Activated T-helper 9 cell treated with anti-CD3 and anti-CD28 coated beads, Interleukin-2, amount 50 U/mL, for 16 hours (primary cell): ENCODE results near the gene EIF1.
A peak's percentile ranks its signal among the peaks of the same experiment; 100 is the strongest.
"Not testable (repeated sequence)": the region's sequence is repeated elsewhere in the genome, so short reads cannot be mapped to it uniquely, and the experiment has no call there.

Source experiments
- DNase-seq: peaks from one replicate; pipeline ENCODE4 v3.0.0-alpha.2; 2020; ENCODE audit warnings: low read depth

Gene EIF1

DNA sequence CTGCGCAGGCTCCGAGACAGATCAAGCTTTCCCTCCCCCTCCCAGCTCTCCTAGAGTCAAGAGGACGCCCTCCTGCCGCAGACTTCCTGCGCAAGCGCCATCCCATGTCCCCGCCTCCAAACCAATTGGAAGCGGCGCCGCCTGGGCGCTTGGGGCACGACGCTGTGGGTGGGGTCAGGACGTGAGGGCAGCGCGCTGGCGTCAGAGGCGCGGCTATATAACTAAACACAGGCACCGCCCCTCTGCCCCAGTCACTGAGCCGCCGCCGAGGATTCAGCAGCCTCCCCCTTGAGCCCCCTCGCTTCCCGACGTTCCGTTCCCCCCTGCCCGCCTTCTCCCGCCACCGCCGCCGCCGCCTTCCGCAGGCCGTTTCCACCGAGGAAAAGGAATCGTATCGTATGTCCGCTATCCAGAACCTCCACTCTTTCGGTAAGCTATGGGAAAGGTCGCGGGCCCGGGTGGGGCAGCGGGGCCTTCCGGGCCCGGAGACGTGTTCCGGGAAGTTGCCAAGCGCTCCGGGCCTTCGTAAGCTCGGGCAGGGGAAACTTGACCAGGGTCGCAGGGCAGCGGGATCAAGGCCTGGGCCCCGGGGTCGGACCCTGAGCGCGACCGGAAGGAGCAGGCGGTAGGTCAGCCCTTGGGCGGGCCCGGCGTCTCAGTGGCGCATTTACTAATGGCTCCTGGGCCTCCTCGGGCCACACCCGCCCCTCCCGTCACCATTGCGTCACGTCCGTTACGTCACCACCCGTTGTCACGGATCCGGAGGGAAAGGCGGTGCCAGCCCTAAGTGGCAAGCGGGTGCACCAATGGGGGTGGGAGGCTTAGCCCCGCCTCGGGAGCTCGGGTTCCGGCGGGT, at the start of gene EIF1:
Gene EIF1, plus strand, starts transcription at position 245 of the 856 bp plus-strand sequence. Its CDS starts 154 bp downstream, at position 399.
- peak; percentile 100 for DNase-seq

DNA sequence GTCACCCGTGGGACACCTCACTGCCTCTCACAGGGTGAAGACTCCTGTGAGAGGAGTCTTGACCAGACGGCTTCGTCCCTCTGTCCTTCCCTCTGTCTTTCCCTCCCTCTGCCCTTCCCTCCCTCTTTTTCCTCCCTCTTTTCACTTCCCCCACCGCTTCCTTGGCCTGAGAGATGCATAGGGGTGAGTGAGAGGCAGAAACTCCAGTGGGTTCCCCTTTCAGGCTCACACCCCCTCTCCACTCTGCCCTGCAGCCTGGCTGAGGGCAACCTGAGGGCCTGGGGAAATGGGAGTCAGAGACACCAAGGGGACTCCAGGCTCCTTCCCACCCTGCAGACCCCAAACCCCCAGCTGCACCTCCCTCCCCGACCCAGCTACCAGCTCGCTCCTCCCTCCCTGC, 49.7 kb upstream of the EIF1 start:
- no peak for DNase-seq

DNA sequence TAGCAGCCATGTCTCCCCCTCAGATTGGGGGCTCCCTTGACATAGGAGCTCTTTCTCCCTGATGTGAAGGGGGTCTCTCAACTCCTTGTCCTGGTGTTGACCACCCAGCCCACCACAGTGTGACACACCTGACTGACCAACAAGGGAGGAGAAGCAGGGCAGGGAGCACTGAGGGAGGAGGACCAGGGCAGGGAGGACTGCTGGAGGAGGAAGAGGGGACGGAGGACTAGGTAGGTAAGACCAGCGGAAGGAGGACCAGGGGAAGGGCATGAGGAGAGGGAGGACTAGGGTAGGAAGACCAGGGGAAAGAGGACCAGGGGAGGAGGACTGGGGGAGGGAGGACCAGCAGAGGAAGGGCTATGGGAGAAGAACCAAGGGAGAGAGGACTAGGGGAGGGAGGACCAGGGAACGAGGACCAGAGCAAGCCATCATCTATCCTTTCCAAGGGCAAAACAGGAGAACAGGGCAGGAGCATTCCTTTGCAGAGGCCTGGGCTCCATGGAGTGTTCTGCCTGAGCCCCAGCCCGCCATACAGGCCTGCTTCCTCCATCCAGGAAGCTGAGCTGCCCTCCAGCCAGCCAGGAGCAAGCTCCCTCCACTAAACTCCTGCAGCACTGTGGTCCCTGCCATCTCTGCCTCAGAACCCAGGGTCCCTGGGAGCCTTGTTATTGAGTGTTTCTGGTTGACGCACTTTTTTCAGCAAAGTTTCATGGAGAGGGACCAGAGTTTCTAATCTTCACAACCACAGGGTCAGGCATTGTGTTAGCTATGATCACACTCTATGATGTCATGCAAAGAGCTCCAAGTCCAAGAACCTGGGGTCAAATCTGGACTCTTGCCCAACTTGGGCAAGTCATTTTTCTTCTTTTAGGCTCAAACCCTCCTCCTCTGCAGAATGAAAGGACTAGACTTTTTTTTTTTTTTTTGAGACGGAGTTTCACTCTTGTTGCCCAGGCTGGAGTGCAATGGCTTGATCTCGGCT, 48.9 kb upstream of the EIF1 start:
- DNase-seq = no peak

DNA sequence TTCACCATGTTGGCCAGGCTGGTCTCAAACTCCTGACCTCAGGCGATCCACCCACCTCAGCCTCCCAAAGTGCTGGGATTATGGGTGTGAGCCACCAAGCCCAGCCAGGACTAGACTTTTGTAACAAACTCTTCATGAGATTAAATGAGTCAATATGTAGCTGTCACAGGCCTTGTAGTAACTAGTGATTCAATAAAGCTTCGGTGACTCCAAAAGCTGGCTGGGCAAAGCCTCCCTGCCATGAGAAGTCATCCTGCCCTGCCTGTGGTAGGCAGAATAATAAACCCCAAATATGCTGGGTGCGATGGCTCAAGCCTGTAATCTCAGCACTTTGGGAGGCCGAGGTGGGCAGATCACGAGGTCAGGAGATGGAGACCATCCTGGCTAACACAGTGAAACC, 48.1 kb upstream of the EIF1 start:
- DNase-seq = not testable (repeated sequence)

DNA sequence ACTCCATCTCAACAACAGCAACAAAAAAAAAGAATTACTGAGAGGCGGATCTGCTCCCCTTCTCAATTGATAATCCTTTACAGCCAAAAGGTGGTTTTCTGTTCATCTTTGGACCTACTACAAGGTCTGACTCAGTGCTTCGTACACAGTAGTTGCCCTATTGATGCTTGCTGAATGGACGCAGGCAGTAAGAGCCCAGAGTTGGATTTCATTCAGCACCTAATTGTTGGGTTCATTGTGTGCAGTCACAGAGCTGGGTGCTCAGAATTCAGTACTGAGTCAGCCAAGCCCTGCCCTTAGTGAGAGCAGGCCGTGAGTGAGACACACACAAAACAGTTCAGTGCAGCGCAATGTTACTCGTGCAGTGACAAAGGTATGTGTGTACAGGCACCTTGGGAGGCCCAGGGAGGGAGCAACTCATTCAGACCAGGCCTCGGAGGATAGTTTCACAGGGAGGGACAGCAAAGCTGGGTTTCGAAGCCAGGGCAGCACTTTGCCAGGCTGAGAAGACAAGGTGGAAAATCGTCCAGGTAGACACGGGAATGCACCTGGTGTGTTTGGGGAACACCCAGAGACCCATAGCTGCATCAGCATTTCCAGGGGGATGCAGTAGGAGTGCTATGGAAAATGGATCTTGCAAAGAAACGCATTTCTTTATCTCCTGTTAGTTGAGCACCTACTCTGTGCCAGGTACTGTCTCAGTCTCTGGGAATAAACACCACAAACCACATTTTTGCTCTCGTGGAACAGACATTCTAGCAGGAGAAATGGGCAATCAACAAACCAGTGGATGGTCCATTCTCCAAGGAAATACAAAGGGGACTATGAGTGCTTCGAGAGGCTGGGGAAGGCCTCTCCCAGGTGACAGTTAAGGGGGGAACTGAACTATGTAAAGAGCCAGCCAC, 46.2 kb upstream of the EIF1 start:
- no peak for DNase-seq

DNA sequence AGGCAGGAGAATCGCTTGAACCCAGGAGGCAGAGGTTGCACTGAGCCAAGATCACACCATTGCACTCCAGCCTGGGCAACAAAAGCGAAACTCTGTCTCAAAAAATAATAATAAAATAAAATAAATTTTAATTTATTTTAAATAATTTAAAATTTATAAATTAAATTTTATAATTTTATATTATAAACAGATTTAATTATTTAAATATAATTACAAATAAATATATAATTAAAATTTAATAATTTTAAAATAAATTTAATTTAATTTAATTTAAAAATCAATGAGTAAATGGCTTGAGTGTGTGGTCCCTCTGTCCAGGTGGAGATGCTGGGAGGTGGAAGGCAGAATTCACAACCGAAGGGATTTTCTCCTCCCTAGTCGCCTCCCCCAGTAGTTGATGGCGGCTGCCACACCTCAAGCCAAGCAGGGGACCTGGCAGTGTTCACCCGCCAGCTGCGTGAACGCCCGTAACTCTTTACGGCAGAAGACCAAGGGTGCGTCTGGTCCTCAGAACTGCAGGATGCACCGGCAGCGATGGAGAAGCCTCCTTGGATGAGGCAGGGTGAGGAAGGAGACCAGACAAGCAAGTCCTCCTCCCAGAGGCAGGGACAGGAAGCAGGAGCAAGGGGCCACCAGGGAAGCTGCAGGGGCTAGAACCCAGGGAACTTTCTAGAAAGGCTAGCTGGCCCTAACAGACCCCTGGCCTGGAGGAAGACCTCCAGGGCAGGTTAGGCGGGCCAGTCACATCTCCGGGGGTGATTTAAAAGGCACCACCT, 41.5 kb upstream of the EIF1 start:
- no peak for DNase-seq

DNA sequence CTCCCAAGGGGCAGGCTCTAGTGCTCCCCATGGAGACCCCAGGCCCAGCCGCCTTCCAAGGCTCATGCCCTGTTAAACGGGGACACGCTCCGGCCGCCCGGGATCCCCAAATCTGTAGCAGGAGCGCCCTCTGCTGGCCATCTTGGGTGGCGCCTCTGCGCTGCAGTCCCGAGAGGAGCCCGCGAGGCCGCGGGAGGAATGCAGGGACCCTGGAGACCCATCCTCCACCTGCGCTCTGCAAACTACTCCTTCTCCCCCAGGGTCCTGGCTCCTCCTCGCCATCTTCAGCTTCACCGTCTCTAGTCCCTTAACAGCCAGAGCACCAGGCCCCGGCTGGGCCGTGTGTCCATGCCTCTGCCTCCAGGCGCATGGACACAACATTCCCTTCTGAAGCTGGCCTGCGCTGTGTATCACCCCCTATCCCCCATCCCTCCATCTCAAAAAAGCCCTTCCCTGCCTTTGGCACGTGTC, 40.7 kb upstream of the EIF1 start:
- peak; percentile 76 for DNase-seq

DNA sequence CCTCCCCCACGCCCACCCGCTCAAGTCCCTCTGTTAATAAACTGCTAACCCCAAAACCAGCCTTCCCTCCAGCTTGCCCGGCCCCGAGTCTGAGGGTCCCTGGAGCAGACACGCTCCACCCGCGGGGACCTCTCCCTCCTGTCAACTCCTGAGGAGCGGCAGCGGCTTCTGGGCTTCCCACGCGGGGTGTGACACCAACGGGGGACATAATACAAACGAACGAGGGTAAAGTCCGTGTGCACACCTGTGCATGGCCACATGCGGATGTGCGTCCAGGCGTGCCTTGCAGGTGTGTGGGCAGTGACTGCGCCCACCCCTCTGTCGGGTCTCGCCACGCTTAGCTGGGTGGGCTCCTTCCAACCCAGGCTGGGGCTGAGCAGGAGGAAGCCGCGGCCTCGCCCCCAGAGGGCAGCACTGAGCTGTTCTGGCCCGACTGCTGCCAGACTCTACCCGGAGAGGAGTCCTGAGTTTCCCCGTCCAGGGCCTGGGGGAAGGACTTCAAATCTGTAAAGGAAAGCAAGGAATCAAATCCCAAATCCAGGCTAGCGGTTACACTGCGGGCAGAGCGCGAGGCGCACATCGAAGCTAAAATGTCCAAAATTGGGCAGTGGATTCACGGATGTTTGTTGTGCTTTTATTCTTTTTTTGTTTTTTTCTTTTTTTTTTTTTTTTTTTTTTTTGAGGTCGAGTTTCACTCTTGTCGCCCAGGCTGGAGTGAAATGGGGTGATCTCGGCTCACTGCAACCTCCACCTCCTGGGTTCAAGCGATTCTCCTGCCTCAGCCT, 40.1 kb upstream of the EIF1 start:
- peak; percentile 74 for DNase-seq

DNA sequence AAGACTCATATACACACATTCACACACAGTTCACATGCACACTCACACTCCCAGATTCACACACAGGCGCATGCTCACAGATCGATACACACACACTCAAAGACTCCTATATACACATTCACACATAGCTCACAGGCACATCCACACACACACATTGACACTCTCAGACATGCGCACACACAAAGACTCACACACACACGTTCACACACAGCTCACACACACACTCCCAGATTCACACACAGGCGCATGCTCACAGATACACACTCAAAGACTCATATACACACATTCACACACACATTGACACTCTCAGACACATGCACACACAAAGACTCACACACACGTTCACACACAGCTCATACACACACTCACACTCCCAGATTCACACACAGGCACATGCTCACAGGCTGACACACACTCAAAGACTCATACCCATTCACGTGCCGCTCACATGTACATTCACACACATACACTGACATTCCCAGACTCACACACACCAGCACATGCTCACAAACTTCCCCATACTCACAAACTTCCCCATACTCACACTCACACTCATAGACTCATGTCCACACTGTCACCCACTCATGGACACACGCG, 38.7 kb upstream of the EIF1 start:
- no peak for DNase-seq

DNA sequence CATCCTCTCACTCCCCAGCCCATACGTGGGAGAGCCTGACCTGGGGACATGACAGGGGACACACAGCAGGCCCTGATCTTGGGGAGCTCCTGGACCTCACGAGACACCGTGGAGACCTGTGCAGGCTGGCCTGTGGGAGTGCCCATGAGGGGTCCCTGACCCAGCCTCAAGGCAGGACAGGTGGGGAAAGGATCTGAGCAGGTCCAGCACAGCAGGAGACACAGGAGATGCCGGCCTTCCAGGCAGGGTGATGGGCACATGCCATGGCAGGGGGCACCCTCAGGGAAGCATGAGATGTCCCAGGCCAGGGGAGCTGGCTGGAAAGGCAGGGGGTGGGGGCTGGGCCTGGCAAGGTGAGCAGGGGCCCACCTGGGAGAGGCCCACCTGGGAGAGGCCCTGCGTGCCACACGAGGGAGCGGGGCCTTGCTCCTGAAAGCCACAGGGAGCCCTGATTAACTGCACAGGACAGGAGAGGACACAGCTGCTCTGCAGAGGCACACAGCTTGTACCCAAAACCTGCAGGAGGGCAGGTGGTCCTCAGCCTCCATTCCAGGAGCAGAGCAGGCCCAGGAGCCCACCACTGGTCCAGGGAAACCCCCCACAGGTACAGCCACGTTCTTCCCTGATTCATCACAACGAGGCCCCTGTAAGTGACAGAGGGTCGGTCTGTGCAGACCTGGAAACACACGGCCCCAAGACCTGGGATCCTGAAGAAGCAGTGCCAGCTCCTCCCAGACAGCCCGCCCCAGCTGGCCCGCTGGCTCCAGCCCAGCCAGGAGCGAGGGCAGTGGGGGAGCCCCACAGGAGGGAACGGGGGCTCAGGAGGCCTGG, 37.7 kb upstream of the EIF1 start:
- no peak for DNase-seq

DNA sequence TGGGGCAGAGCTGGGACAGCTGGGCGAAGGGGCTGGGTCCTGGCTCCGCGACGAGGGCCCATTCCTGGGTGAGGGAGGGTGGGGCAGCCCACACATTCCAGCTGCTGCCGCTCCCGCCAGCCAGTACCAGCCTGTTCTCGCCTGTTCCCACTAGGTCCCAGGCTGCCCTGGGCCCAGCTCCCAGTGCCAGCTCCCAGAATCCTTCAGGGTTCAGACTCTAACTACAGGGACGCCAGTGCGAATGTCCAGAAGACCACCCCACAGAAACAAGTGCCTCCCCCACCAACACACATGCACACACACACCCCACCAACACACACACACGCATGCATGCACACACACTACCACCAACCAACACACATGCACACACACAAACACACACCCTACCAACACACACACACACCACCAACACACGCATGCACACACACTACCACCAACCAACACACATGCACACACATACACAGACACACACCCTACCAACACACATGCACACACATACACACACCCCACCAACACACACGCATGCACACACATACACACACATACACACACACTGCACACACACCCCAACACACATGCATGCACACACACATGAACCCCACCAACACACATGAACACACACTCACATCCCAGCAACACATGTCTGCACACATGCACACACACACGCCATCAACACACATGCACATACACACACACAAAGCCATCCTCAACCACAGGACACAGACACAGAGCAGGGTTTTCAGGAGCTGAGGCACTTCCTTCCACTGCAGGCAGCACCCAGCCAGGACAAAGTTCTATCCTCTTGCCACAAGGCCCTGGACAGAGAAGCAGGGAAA, 36.8 kb upstream of the EIF1 start:
- no peak for DNase-seq

DNA sequence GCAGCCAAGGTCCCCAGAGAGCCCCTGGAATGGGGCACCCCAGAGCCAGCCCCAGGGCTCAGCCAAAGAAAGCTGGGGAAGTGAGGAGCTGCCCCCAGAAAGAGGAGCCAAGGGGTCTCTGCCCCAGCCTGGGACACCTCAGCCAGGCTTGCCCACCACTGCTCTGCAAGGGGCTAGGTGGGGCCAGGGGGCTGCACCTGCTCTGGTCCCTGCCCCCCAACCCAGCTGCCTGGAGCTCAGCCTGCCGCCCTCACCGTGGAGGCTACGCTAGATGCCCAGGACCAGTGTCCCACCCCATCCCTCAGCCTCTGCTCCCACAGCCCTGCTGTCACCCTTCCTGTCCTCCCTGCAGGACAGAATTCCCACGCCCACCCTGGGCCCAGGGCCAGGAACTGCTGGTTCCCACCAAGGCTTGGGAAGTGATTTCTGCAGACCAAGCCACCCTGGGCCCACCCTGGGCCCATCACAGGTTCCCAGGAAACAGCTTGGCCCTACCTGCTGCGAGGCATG, 36.2 kb upstream of the EIF1 start:
- no peak for DNase-seq

DNA sequence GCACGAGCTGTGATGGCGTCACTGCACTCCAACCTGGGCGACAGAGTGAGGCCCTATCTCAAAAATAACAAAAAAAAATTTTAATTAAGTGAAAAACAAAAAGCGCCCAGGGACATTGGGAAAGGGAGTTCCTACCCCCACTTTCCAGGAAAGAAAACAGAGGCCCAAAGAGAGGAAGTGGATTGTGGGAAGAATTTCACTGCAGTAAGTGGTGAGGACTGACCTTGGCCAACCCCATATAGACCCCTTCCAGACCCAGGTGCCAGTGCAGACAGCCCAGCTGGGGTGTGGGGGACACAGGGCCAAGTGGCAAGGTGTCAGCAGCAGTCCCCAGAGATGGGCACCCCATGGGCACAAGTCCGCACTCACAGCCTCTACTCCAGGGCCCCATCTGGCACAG, 35.3 kb upstream of the EIF1 start:
- DNase-seq = no peak

DNA sequence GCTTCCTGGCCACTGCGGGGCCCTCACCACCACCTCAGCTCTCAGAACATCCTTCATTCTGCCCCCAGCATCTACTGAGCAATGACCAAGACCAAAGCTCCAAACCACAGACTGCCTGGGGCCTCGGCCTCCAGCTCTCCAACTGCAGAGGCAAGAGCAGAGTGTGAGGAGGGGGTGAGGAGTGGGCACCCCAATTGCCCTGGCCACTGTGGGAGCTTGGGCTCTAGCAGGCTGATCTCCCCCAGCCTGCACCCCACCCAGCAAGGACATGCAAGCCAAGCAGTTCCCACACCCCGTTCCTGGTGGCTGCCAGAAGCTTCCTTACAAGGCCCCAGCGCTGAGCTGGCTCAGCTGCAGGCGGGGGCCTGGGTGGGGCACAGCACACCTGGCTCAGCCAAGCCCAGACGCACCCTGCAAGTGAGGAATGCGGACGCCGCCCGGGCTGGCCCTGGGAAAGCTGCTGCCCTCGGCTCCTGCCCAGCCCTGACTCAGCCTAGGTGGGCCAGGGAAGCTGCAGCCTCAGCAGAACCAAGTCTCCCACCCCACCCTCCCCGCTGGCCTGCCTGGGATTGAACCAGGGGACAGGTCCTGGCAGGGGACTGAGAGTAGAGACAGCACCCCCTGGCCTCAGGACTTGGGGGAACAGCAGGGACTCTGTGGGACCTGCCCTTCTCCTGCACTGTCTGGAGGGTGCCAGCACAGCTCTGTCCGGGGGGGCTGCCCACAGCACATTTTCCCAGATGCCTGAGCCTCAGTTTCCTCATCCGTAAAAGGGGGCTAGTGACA, 34.6 kb upstream of the EIF1 start:
- no peak for DNase-seq

DNA sequence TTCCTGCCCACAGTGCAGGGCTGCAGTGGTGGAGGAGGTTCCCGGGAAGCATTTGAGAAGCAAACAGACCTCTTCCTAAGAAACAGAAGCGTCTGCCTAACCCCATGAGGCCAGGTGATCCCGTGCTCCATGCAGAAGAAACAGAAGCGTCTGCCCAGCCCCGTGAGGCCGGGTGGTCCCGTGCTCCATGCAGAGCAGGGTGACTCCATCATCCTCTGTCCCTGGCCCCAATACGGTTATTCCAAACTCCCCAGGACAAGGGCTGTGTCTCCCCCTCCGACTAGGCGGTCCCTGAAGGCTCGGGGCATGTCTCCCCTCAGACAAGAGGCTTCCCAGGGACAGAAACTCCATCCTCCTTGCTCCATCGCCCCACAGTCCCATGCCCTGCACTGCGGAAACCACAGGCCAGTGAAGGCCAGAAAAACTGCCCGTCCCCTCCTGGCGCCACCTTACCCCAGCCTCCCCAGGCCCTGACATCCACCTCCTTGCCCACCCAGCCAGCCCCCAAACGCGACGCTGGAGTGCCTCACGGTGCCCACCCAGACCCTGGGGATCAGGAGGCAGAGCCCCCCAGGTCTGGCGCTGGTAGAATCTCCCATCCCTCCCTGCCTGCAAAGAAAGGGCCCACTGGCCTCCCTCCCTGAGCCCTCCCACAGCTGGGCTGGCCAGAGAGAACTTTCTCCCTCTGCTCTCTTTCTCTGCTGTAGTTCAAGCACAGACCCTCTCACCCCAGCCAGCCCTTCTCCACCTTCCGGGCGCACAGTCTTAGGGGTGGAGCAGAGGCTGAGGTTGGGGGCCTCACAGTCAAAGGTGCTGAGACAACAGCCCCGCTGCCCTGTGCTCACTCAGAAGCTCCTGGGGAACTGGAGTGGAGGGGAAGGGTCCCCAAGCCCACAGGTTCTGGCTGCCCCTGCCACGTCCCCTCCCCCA, 33.7 kb upstream of the EIF1 start:
- no peak for DNase-seq
